Measurements from ENCODE around the gene CLCA2.

DNA sequence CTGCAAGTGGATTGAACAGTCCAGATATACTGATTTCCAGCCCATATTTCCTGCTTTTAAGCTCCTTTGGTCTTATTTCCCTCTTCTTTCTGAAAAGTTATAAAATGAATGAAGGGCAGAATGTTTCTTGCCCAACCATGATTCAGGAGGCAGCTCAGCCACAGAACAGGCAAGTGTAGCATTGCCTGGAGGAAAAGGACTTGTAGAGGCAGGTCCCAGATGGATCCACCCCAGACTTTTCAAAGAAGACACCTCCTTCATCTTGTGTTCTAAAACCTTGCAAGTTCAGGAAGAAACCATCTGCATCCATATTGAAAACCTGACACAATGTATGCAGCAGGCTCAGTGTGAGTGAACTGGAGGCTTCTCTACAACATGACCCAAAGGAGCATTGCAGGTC is at the start of gene CLCA2:
- TF ChIP-seq, protein P1, sequence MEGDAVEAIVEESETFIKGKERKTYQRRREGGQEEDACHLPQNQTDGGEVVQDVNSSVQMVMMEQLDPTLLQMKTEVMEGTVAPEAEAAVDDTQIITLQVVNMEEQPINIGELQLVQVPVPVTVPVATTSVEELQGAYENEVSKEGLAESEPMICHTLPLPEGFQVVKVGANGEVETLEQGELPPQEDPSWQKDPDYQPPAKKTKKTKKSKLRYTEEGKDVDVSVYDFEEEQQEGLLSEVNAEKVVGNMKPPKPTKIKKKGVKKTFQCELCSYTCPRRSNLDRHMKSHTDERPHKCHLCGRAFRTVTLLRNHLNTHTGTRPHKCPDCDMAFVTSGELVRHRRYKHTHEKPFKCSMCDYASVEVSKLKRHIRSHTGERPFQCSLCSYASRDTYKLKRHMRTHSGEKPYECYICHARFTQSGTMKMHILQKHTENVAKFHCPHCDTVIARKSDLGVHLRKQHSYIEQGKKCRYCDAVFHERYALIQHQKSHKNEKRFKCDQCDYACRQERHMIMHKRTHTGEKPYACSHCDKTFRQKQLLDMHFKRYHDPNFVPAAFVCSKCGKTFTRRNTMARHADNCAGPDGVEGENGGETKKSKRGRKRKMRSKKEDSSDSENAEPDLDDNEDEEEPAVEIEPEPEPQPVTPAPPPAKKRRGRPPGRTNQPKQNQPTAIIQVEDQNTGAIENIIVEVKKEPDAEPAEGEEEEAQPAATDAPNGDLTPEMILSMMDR (IDR thresholded peaks at IDR 0.05) = no peak
- TF ChIP-seq EP300 (IDR thresholded peaks at IDR 0.05) (no peak), POLR2A (IDR thresholded peaks at IDR 0.05) (no peak)
